HG03196 (cell line): ENCODE data around the gene CISTR.
A peak's percentile ranks its signal among the peaks of the same experiment; 100 is the strongest.
"Not testable (repeated sequence)": the region's sequence is repeated elsewhere in the genome, so short reads cannot be mapped to it uniquely, and the experiment has no call there.

Source experiments
- ATAC-seq: cut with Tn5 transposase; IDR thresholded peaks from one replicate; pipeline ENCODE4 v1.9.1; 2021; ENCODE audit not compliant: unreplicated experiment

The CISTR gene

GRCh38 chr12:53764615-53765014 is 12.8 kb upstream of the CISTR start:
- ATAC-seq = no peak

GRCh38 chr12:53762793-53763192 is 11.0 kb upstream of the CISTR start:
- not testable (repeated sequence) for ATAC-seq

DNA sequence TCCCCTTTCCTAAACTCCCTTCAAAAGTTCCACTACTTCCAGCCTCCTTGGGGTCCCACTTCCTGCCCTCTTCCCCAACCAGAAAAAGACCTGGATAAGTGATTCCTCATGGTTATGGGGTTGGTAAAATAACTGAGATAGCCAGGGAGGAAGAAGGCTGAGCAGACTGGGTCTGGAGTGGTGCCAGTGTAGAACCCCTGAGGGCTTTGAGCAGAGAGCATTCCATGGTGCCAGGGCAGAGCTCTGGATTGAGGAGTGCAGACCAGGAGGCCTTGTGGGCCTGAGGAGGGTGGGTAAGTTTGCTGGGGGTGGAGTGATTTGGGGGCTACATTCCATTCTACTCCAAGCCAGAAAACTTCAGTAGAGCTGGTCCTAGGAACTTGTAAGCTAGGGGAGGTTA is 9.5 kb upstream of the CISTR start:
- no peak for ATAC-seq

- no peak for ATAC-seq
These were observed 7.5 kb upstream of the CISTR start for GRCh38 chr12:53759261-53759660.

- no peak for ATAC-seq
These were observed 6.9 kb upstream of the CISTR start for GRCh38 chr12:53758730-53759103.

- ATAC-seq = no peak
These were observed 6.4 kb upstream of the CISTR start for GRCh38 chr12:53758081-53758729.

DNA sequence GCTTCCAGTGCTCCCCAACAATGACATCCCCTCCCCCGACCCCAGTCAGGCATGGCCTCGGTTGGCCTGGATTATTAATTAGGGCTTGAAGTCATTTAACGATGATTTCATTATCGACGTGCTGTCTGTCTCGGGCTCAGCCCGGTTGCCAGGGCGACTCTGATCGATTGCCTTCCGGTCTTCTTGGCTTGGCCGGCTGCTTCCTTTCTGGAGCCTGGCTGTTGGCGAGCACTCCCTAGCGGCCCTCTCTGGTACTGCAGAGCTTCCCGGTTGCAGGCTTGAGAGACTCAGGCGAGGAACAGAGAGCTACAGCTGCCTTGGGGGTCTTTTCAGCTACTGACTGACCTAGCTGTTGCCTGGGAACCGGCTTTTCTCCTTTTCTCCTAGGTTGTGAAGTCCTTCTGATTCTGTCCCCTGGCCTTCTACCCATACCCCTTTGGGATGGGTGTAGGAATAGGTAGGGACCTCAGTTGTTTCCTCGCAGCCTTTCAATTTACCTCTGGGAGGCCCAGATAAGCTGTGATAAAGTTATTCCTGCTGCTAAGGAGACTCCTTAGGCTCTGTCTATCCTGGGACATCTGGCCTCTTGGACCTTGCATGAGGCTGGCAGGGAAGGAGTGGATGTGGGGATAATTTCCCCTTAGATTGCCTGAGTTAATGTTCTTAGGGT is 5.5 kb upstream of the CISTR start:
- peak; percentile 71 for ATAC-seq

DNA sequence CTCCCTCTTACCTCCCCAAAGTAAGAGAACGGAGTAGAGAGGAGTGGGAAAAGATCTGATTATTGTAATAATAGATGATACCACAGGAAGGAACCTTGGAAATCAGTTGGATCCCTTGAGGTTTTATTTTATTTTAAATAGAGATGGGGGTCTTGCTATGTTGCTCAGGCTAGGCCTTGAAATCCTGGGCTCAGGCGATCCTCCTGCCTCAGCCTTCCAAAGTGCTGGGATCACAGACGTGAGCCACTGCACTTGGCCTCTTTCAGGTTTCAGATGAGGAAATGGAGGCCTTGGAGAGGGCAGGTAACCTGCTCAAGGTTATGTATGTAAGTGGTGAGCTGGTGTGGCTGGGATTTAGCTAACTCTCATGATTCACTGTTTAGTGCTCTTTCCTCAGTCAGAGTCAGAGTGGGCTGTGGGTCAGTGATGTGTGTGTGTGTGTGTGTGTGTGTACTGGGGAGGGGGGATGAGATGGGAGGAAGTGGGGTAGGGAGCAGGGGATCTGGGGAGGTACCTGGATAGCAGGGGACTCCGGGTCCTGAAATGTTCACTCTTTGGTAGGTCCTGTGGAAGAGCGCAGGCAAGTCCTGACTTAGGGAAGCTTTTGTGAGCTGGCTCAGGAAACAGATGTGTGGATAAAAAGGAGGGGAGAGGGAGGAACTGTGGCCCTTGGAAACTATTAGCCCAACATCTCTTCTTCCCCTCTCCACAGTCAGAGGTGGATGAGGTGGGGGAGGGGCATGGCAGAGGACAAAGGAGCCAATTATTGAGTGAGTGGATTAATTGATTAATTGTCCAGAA is 4.7 kb upstream of the CISTR start:
- no peak for ATAC-seq

- no peak for ATAC-seq
These were observed 4.1 kb upstream of the CISTR start for GRCh38 chr12:53755893-53756292.

DNA sequence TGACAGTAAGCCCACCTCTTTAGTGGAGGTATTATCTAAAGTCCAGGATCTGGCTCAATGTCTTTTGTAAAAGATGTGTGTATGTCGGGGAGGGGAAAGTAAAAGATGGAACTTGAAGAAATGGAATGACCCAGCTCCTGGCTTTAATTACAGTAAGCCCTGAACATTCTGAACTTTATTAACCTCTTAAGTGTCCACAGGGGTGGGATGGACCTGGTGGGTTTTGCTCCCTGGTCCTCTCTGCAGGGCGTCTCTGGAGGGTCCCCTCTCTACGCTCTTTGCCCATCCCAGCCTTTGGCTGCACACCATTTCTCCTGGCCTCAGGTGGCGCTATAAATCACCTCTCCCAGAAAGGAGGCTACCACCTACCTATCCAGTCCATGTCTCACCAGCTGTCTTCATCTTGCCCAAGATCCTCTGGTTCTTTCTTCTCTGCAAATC is 3.7 kb upstream of the CISTR start:
- no peak for ATAC-seq

GRCh38 chr12:53754633-53755264 is 3.0 kb upstream of the CISTR start:
- ATAC-seq = no peak

GRCh38 chr12:53754188-53754585 is 2.4 kb upstream of the CISTR start:
- no peak for ATAC-seq

GRCh38 chr12:53752621-53753020 is 842 bp upstream of the CISTR start:
- no peak for ATAC-seq

DNA sequence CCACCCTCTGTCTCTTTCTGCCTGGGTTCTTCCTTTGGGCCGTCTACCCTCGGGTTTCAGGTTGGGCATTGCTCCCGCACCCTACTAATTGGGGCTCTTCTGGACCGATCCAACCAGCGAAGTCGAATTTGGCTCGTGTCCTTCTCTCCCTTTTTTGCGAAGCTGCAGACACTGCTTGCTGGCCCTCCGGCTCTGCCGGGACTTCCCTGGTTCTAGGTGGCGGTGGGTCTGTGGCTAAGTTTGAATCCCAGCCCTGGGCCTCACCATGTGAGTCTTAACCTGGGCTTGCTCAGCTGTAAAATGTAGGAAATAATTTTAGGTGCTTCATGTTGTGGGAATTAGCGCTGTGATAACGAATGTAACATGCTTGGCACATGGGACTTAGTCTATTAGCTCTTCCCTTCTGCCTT is 418 bp upstream of the CISTR start:
- no peak for ATAC-seq

GRCh38 chr12:53750812-53751335 is 905 bp downstream of the CISTR start:
- ATAC-seq = no peak

GRCh38 chr12:53749986-53750811 is 1.6 kb downstream of the CISTR start:
- no peak for ATAC-seq

DNA sequence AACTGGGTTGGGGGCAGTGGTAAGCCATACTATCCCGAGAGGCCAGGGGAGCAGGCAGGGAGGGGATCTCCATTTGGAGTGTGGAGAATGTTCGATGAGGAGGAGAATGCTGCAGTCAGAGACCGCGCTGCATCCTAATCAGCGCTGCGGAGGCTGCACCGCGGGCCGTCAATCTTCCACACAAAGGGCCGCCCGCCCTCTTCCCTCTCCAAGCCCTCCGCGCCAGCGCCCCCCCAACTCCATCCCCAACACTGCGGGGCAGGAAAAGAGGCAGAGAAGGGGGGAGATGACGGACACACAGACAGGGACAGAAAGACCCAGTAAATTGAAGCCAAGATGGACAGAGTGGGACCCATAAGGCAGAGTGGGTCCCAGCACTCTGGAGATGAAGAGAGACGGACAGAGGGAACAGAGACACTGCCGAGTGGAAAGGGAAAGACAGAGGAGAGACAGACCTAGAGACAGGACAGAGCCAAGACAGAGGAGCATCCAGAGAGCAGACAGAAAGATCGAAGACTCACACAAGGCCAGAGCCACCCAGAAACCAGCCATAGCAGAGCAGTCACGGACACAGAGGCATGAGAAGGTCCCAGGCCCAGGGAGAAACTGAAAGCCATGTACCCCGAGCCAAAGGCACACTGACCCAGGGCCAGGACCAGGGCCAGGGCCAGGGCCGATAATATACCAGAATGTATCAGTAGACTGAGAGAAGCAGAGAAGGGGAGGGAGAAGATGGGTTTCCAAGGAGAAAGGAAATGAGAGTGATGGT is 3.5 kb downstream of the CISTR start:
- no peak for ATAC-seq

- ATAC-seq = no peak
These were observed 4.7 kb downstream of the CISTR start for GRCh38 chr12:53747095-53747494.

- peak; percentile 37 for ATAC-seq
These were observed 5.1 kb downstream of the CISTR start for GRCh38 chr12:53746592-53747092.

DNA sequence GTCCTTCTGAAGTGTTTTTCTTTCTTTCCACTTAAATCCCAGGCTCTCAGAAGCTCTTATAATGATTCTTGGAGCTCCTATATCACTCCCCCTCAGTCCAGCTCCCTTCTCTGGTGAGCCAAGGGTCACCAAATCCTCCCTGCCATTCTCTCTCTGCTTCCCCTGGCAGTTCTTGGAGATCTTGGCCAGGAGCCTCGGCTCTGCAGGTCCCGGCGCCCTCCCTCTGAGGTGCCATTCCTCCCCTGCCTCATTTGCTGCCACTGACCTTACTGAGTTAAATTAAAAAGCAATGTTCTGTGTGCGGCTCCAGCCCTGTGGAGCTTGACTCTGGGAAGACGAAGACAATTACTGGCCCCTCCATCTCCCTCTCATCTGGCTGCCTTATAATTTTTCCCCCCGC is 7.0 kb downstream of the CISTR start:
- ATAC-seq = no peak
